ENCODE results near the gene RPL3. TPM values are rescaled to one million over a fixed set of nuclear protein-coding genes. Genes with fewer than 3 reads are reported as not detected.
A peak's percentile ranks its signal among the peaks of the same experiment; 100 is the strongest.

Gene RPL3
- total RNA-seq, 1 experiment from 2014 or later = 1,668 TPM

DNA sequence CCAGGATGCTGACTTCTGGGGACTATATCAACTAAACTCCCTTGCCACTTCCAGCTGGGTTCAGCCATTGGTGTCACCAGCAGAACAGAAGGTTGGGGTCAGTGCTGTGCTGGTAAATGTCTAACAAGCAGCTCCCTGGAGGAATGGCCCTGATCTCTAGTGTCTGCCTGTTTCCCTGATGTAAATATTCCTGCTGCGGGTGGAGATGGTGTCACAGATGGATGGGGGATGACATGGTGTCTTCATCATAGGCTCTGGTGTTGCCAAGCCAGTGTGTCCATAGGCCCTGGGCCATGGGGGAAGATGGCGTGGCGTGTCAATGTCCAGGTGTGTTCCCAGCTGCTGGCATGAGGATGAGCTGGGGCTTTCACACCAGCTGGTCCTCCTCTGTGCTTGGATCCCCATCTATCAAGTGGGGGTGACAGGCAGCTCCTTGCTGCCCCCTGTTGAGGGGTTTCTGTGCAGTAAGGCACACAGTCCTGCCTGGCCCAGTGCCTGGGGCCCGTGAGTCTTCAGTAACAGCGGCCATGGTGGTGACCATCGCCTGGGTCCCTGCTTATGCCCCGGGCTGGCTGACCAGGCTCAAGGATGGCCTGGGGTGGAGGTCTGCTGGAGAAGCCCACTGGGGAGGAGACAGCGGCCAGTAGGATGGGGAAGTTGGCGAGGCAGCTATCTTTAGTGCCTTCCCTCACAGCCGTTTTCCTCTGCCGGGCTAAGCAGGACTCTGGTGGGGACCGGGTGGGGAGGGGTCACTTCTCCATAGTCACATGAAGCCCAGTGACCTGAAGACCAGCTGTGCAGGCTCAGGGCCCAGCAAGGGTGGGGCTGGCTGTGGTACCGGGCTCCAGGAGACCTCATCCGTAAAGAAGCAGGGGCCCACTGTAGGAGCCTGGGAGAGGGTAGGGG, 12.7 kb downstream of the RPL3 start:
- peaks cover 39% of the 10 kb centered on the region for H3K36me3 Mint-ChIP-seq (ENCODE audit: insufficient read depth, unreplicated experiment)
- DNase-seq = peak in 1 of 2 experiments; percentile 50
- no peak overlapping the region for H3K4me3 ChIP-seq (ENCODE audit: low read depth, low read length)
- no peaks in the 10 kb centered on the region for H3K27me3 ChIP-seq (replicated peaks; ENCODE audit: control insufficient read depth, insufficient read depth, low read length)
- intact Hi-C loops (cut with micrococcal nuclease; ENCODE audit: unreplicated experiment) = no loop called here
- no peaks in the 10 kb centered on the region for H3K9me3 Mint-ChIP-seq (ENCODE audit: unreplicated experiment)
- H3K4me3 Mint-ChIP-seq (ENCODE audit: unreplicated experiment) = no peak overlapping the region
- POLR2A ChIA-PET = no interaction called here
- H3K9me3 ChIP-seq = no peaks in the 10 kb centered on the region
- H3K4me1 Mint-ChIP-seq (ENCODE audit: low read depth, unreplicated experiment) = no peaks in the 10 kb centered on the region
- CTCF ChIA-PET = interaction anchor here (0.6 to 1.6 kb wide), 6 partner anchors 92 to 335 kb away, joined by 3 to 9 read pairs (median 4); no protein-coding TSS in a partner anchor
- H3K27ac Mint-ChIP-seq (ENCODE audit: unreplicated experiment) = no peak overlapping the region
- TF ChIP-seq, protein P1, sequence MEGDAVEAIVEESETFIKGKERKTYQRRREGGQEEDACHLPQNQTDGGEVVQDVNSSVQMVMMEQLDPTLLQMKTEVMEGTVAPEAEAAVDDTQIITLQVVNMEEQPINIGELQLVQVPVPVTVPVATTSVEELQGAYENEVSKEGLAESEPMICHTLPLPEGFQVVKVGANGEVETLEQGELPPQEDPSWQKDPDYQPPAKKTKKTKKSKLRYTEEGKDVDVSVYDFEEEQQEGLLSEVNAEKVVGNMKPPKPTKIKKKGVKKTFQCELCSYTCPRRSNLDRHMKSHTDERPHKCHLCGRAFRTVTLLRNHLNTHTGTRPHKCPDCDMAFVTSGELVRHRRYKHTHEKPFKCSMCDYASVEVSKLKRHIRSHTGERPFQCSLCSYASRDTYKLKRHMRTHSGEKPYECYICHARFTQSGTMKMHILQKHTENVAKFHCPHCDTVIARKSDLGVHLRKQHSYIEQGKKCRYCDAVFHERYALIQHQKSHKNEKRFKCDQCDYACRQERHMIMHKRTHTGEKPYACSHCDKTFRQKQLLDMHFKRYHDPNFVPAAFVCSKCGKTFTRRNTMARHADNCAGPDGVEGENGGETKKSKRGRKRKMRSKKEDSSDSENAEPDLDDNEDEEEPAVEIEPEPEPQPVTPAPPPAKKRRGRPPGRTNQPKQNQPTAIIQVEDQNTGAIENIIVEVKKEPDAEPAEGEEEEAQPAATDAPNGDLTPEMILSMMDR (IDR thresholded peaks at IDR 0.05; ENCODE audit: insufficient read depth in 1 of 2, low read depth in 1 of 2, low read length in 1 of 2, severe bottlenecking in 1 of 2, unreplicated experiment in 1 of 2) = peak in 1 of 2 experiments; percentile 43
- H3K4me1 ChIP-seq = 0 out of 2 replicates have a peak, but pooled peaks cover 8% of the 10 kb centered on the region
- no TSS peak for BruUV-seq (replicated peaks)
- H3K36me3 ChIP-seq (ENCODE audit: control insufficient read depth, insufficient read depth, low read length) = no peaks in the 10 kb centered on the region
- no peaks in the 10 kb centered on the region for H3K27me3 Mint-ChIP-seq (ENCODE audit: insufficient read depth, unreplicated experiment)

DNA sequence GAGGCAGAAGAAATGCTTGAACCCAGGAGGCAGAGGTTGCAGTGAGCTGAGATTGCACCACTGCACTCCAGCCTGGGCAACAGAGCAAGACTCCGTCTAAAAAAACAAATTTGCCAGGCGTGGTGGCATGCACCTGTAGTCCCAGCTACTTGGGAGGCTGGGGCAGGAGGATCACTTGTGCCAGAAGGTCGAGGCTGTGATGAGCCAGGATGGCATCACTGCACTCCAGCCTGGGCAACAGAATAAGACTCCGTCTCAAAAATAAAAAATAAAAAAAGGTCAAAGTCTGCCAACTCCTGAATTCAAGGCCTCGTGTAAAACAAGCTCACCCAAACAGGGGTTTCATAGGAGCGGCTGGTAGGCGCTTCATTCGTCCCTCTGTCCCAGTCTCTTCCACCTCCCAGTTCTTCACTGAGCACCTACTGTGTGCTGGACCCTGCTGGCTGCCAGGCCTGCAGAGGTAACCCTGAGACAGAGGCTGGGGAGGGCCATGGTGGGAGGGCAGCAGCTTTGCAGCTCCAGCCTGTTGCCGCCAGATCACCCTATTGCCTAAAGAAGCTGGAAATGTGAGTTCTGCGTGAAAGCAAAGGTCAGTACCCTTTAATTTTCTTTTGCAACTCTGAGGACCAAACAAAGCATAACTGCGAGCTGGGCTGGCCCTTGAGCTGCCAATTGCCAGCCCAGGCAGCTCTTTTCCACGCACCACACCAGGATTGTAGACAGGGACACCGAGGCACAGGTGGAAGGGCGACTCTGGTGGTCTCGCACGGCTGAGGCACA, 15.3 kb downstream of the RPL3 start:
- ChIA-PET POLR2A (no interaction called here), CTCF (interaction anchor here (0.9 to 1.3 kb wide), 3 partner anchors 10 to 132 kb away, joined by 3 read pairs; no protein-coding TSS in a partner anchor)
- Histone ChIP-seq H3K4me3 (ENCODE audit: low read depth, low read length) (no peak overlapping the region), H3K9me3 (no peaks in the 10 kb centered on the region), H3K27me3 (replicated peaks; ENCODE audit: control insufficient read depth, insufficient read depth, low read length) (no peaks in the 10 kb centered on the region), H3K36me3 (ENCODE audit: control insufficient read depth, insufficient read depth, low read length) (no peaks in the 10 kb centered on the region), H3K4me1 (peaks cover 21% of the 10 kb centered on the region)
- Mint-ChIP-seq H3K4me1 (ENCODE audit: low read depth, unreplicated experiment) (peaks cover 13% of the 10 kb centered on the region), H3K27ac (ENCODE audit: unreplicated experiment) (no peak overlapping the region), H3K27me3 (ENCODE audit: insufficient read depth, unreplicated experiment) (no peaks in the 10 kb centered on the region), H3K36me3 (ENCODE audit: insufficient read depth, unreplicated experiment) (peaks cover 13% of the 10 kb centered on the region), H3K4me3 (ENCODE audit: unreplicated experiment) (no peak overlapping the region), H3K9me3 (ENCODE audit: unreplicated experiment) (no peaks in the 10 kb centered on the region)
- DNase-seq = no peak
- no TSS peak for BruUV-seq (replicated peaks)
- TF ChIP-seq, protein P1 (IDR thresholded peaks at IDR 0.05; ENCODE audit: insufficient read depth in 1 of 2, low read depth in 1 of 2, low read length in 1 of 2, severe bottlenecking in 1 of 2, unreplicated experiment in 1 of 2) = no peak
- intact Hi-C loops (cut with micrococcal nuclease; ENCODE audit: unreplicated experiment) = no loop called here

DNA sequence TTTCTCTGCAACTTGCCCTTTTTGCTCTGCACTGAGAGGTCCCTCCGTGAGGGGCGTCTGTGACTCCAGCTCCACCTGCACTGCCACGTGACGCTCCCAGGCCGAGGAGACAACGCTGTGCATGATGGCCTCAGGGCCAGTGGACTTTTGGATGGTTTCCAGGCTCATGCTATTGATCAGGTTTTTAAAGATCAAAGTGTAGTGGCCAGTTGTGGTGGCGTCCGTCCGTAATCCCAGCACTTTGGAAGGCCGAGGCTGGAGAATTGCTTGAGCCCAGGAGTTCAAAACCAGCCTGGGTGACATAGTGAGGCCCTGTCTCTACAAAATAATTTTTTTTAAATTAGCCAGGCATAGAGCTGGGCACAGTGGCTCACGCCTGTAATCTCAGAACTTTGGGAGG, 16.1 kb downstream of the RPL3 start:
- BruUV-seq (replicated peaks) = no TSS peak
- Histone ChIP-seq H3K9me3 (no peaks in the 10 kb centered on the region), H3K4me1 (peaks cover 25% of the 10 kb centered on the region), H3K36me3 (ENCODE audit: control insufficient read depth, insufficient read depth, low read length) (no peaks in the 10 kb centered on the region), H3K4me3 (ENCODE audit: low read depth, low read length) (no peak overlapping the region), H3K27me3 (replicated peaks; ENCODE audit: control insufficient read depth, insufficient read depth, low read length) (no peaks in the 10 kb centered on the region)
- peaks cover 14% of the 10 kb centered on the region for H3K4me1 Mint-ChIP-seq (ENCODE audit: low read depth, unreplicated experiment)
- no peak overlapping the region for H3K27ac Mint-ChIP-seq (ENCODE audit: unreplicated experiment)
- no peaks in the 10 kb centered on the region for H3K9me3 Mint-ChIP-seq (ENCODE audit: unreplicated experiment)
- no peak overlapping the region for H3K4me3 Mint-ChIP-seq (ENCODE audit: unreplicated experiment)
- POLR2A ChIA-PET = no interaction called here
- TF ChIP-seq, protein P1 (IDR thresholded peaks at IDR 0.05; ENCODE audit: insufficient read depth in 1 of 2, low read depth in 1 of 2, low read length in 1 of 2, severe bottlenecking in 1 of 2, unreplicated experiment in 1 of 2) = no peak
- CTCF ChIA-PET = interaction anchor here (0.9 to 1.3 kb wide), 2 partner anchors 10 to 13 kb away, joined by 3 read pairs; no protein-coding TSS in a partner anchor
- H3K36me3 Mint-ChIP-seq (ENCODE audit: insufficient read depth, unreplicated experiment) = peaks cover 7% of the 10 kb centered on the region
- no peaks in the 10 kb centered on the region for H3K27me3 Mint-ChIP-seq (ENCODE audit: insufficient read depth, unreplicated experiment)
- intact Hi-C loops (cut with micrococcal nuclease; ENCODE audit: unreplicated experiment) = no loop called here
- no peak for DNase-seq
